Fibroblast of the conjunctiva (primary cell): ENCODE results near the gene OBSCN.
A peak's percentile ranks its signal among the peaks of the same experiment; 100 is the strongest.
"Not testable (repeated sequence)": the region's sequence is repeated elsewhere in the genome, so short reads cannot be mapped to it uniquely, and the experiment has no call there.

Source experiments
- DNase-seq: peaks from one replicate; pipeline ENCODE4 v3.0.0-alpha.2; 2010; ENCODE audit warnings: low read depth

The OBSCN gene

DNA sequence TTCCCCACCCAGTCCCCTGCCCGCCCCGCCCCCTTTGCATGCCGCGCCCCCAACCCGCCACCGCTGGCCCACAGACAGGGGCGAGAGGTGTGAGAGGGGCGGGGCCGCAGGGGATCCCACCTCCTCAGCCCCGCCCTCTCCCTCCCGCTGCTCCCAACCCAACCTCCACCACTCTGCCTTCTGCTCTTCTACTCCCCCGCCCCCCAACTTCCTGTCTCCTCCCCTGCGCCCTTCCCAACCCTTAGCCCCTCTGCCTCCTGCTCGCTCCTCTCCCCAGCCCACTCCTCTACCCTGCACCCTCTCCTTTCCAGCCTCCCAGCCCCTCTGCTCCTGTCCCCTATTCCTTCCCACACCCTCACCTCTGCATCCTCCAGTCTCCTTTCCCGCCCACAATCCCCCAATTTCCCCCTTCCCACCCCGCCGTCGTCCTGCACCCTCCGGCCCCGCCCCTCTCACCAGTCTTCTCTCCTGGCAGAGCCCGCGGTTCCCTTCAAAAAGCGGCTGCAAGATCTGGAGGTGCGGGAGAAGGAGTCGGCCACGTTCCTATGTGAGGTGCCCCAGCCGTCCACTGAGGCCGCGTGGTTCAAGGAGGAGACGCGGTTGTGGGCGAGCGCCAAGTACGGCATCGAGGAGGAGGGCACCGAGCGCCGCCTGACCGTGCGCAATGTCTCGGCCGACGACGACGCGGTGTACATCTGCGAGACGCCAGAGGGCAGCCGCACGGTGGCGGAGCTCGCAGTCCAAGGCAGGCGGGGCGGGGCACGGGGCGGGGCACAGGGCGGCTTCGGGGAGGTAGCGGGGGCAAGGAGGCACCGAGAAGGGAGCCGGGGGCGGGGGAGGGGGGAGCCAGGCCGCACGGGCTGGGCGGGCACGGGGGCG is 5.4 kb downstream of the OBSCN start:
- peak; percentile 17 for DNase-seq

DNA sequence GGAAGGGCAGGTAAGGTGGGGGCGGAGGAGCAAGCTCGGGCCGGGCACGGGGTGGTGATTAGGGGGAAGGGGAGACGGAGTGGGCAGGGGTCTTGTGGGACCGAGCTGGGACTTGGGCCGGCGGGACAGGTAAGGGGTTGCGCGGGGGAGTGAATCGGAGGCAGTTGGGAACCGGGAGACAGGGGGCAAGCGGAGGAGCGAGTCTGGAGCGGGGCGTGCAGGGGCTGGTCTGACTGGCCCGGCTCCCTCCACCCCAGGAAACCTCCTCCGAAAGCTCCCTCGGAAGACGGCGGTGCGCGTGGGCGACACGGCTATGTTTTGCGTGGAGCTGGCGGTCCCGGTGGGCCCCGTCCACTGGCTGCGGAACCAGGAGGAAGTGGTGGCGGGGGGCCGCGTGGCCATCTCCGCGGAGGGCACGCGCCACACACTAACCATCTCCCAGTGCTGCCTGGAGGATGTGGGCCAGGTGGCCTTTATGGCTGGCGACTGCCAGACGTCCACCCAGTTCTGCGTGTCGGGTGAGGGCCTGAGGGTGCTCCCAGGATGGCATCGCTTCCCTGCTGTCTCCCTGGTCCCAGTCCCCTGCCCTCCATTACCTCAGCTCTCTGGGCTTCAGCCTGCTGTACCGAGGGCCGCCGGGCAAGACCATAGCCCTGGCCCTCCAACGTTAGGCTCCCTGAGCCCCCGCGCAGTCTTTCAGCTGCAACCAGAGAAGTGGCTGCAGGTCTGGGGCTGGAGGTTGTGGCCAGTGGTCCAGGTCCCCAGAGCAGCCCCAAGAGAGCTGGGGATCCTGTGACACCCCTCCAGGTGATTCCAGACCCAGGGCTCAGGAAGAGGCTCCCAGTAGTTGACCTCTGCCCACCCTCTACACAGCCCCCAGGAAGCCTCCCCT is 6.3 kb downstream of the OBSCN start:
- no peak for DNase-seq

DNA sequence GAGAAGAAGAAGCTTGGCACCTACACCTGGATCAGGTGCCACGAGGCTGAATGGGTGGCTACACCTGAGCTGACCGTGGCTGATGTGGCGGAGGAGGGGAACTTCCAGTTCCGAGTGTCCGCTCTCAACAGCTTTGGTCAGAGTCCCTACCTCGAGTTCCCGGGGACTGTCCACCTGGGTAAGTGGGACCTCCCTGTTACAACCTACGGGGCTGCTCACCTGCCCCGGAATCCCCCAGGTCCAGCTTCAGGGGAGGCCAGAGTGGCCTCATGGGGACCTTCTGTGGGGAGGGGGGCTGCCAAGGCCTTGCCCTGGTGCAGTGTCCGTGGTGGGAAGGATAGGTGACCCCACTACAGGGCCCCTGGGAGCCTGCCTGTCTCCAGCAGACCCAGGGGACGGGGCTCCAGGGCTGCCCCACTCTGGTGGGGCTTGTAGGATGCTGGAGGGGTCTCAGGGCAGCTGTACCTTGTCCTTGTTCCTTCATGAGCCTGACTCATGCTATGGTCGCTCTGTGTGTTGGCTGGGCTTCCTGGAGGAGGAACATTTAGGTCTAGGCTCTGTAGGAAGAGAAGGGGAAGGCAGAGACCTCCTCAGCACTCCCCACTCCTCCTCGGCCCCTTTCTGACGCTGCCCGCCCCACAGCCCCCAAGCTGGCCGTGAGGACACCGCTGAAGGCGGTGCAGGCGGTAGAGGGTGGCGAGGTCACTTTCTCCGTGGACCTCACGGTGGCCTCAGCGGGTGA is 7.2 kb downstream of the OBSCN start:
- no peak for DNase-seq

DNA sequence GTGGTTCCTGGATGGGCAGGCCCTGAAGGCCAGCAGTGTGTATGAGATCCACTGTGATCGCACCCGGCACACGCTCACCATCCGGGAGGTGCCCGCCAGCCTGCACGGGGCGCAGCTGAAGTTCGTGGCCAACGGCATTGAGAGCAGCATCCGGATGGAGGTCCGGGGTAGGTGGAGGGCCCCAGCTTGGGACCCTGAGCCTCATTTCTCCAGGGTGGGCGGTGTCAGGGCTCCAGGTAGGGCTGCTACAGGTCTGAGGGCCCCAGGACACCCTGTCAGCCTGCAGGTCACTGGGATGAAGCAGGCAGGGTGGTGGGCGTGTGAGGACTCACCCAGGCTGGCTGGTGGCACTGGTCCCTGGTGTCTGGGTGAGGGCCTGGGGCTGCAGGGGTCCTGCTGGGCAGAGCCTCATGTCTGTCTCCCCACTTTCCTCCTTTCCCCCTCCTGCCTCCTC is 7.8 kb downstream of the OBSCN start:
- DNase-seq: no peak

DNA sequence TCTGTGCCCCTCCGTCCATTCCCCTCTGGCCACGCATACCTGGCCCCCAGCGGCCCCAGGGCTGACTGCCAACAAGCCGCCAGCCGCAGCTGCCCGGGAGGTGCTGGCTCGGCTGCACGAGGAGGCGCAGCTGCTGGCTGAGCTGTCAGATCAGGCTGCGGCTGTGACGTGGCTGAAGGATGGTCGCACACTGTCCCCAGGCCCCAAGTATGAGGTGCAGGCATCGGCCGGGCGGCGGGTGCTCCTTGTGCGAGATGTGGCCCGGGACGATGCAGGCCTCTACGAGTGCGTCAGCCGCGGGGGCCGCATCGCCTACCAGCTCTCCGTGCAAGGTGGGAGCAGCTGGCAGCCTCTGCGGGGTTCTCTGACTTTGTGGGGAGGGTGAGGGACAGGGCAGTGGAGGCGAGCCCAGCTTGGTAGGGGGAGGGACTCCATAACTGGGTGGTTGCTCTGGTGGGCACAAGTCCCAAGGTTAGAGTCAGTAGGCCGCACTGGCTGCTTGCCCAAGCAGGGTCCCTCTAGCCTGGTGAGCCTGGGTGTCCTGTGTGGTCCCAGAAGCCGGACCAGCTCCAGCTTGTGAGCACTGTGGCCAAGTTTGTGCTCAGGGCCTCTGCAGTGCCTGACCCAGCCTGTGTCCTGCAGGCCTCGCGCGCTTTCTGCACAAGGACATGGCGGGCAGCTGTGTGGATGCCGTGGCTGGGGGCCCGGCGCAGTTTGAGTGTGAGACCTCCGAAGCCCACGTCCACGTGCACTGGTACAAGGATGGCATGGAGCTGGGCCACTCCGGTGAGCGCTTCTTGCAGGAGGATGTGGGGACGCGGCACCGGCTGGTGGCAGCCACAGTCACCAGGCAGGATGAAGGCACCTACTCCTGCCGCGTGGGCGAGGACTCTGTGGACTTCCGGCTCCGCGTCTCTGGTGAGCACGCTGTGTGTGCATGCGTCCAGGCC is 8.8 kb downstream of the OBSCN start:
- DNase-seq: no peak

DNA sequence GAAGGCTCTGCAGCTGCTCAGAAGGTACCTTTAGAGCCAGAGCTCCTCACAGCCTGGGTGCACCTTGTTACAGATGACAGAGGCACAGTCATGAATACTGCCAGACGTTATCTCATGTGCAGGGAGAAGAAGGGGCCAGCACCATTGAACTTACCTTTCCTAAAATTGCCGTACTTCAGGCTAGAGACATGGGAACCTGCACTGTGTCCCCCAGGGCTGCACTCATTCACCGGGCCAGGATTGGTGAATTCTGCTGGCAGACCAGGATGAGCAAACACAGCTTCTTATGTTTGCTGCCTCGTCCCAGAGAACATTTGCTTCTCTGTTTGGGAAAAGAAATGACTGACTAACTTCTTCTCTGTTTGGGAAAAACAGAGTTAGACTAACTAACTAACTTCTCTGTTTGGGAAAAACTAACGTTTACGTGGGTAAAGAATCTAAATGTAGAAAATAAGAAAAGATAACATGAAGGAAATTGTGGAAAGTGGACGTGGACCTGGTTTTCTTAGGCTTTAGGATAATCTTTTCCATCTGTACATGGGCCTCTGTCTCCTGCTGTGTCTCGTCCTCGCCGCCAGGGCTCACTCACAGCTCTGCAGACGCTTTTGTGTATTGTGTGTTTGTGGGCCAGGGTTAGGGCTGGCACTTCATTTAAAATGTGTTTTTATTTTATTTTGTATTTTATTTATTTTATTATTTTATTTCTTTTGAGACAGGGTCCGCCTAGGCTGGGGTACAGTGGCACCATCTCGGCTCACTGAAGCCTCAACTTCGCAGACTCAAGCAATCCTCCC is 9.9 kb downstream of the OBSCN start:
- no peak for DNase-seq

DNA sequence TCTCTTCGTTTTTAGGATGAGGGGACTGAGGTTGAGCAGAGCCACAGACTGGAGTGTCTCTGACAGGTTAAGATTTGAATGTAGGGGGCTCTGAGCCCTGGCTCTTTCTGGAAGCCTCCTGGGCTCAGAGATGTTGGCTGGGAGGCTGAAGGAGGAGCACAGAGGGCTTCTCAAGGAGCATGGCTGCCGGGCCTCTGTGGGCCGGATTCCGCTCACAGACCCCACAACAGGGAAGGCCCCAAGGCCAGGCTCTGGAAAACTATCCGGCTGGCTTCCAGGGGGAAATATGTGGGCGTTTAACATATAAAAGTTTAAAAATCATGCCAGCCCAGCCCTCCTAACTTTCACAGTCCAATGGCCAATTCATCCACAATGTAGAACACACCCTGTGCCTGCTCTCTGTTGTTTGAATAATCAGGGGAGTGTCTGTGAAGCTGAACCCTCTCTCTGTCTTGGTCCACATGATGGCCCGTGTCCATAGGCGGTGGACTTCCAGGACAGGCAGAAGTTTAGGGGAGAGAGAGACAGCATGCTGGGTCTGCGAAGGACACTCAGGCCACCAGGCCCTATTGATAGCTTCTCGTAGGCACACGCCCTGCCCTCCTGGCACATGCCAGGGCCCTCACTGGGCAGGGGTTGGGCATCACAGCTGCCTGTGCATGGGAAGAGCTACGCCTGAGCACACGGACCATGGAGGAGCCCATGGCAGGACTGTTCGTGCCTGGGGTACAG is 10.8 kb downstream of the OBSCN start:
- no peak for DNase-seq

DNA sequence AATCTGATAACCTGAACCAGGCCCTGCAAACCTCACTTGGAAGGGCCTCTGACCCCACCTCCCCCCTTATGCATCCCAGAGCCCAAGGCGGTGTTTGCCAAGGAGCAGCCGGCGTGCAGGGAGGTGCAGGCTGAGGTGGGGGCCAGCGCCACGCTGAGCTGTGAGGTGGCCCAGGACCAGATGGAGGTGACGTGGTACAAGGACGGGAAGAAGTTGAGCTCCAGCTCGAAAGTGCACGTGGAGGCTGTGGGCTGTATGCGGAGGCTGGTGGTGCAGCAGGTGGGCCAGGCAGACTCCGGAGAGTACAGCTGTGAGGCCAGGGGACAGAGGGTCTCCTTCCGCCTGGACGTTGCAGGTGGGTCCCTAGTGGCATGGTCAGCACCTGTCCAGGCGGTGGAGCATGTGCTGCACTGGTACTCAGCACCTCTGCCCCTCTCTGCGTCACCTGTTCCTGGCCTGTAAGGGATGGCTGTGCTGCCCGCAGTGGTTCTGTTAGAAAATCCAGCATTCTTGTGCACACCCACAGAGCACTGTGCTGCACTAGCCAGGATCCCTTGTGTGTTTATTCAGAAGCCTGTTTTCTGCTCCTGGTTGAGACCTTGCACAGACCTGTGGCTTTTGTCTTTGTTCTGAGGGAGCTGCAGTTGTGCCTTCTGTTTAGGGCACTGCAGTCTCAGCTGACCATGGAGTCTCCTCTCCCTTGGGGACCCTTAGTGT is 11.6 kb downstream of the OBSCN start:
- DNase-seq: no peak

DNA sequence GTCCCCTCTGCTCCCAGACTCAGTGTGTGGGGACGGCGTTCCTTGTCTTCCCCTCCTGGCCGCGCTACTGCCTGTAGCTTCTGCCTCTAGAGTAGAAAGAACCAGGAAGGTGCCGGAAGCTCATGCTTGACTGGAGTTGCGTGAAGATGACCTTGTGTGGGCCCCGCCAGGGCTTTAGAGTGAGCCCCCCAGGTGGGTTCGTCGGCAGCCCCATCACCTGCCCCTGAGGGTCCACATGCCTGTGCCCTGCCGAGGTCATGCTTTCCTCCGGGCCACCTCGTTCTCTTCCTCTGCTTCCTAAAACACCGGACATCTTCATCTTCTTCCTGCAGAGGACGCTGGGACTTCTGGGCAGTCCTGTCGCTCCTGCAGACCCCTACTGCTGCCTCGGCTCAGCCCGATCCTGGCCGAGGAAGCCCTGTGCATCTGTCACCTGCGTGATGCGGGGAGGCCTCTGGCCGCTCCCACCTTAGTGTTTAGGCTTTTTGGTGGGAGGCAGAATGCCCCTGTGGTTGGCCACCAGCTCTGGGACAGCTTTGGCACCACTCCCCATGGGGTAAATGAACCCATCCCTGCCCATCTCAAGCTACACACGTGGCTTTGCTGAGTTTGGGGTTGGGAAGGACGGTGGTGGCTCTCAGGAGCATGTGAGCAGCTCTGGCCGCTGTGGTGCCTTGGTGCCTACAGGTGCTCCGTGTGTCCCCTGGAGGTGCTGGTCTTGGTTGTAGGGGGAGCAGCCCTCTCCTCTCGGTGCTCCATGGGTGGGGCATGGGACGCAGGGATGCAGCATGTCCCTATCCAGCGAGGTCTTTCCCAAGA is 12.3 kb downstream of the OBSCN start:
- no peak for DNase-seq

DNA sequence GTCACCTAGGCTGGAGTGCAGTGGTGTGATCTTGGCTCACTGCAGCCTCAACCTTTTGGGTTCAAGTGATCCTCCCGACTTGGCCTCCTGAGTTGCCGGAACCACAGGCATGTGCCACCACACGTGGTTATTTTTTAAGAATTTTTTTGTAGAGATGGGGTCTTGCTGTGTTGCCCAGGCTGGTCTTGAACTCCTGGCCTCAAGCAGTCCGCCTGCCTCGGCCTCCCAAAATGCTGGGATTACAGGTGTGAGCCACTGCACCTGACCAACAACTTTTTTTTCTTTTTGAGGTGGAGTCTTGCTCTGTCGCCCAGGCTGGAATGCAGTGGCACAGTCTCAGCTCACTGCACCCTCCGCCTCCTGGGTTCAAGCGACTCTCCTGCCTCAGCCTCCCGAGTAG is 13.3 kb downstream of the OBSCN start:
- not testable (repeated sequence) for DNase-seq

DNA sequence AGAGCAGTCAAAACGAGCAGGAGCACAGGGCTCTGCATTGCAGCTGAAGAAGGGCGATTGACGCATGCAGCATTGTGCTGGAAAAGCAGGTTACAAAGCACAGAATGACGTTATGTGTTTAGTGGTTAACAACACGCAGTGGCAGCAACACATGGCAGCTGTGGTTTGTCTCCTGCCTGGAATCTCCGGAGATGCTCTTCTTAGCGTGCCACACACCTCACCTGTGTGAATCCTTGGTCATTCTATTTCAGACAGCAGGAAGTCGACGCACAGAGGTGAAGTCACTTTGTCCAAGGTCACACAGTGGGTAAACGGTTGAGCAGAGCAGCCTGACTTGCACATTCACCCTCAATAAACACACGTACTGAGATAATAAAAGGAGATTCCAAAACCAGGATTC is 14.7 kb downstream of the OBSCN start:
- DNase-seq: no peak

DNA sequence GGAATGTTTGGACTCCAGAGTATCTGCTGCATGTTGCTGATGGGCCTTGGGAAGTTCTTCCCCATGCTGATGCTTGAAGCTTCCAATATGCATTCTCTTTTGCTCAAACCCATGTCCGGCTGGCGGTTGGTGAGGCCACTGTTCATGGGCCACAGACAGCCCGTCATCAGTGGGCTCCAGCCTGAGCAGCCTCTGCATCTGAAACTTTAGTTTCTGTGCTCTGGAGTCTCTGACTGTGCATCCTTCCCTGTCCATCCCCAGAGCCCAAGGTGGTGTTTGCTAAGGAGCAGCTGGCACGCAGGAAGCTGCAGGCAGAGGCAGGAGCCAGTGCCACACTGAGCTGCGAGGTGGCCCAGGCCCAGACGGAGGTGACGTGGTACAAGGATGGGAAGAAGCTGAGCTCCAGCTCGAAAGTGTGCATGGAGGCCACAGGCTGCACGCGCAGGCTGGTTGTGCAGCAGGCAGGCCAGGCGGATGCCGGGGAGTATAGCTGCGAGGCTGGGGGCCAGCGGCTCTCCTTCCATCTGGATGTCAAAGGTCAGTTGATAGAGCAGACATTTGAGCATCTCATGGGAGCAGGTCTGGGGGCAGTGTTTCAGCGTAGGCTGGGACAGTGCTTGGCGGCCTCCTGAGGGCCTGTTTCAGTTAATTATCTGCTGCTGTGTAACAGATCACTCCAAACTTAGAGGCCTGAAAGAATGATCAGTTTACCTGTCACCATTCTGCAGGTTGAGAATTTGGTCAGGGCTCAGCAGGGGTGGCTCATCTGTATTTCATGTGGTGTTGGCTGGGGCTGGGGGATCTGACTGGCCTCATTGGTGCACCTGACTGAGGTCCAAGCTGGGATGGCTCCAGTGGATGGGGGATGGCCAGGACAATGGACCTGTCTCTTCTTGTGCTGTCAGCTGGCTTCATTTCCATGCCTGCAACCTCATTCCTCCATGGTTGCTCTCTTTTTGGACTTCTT is 16.6 kb downstream of the OBSCN start:
- no peak for DNase-seq

DNA sequence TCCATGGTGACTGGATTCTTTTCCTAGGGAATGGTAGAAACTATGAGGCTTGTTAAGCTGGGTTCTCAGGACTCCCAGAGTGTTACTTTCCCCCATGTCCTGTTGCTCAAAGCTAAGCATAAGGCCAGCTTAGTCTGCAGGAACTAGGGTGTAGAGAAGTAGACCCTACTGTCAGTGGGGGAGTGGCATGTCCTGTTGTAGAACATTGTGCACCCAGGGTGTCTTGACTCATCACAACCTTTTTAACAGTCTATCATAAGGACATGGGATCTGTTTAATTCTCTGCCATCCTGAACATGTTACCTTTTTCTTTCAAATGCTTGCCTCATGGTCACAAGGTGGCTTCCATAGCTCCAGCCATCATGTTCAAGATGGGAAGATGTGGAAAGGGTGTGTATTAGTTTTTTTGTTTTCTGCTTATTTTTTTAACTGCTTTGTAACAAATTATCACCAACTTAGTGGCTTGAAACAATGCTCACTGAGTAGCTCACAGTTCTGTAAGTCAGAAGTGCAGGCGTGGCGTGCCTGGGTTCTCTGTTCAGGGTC is 17.4 kb downstream of the OBSCN start:
- no peak for DNase-seq

DNA sequence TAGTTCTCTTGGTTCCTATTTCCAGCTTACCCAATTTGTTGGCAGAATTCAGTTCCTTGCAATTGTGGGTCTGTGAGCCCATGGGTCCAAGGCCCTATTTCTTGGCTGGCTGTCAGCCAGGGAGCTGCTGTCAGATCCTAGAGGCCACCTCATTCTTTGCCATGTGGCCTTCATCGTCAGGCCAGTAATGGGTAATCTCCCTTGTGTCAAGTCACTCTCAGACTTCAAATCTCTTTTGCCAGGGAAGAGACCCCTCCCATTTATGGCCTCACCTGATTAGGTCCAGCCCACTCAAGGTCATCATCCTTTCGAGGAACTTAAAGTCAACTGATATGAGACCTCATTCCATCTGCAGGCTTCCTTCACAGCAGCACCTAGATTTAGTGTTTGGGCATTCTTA is 17.9 kb downstream of the OBSCN start:
- DNase-seq: no peak

DNA sequence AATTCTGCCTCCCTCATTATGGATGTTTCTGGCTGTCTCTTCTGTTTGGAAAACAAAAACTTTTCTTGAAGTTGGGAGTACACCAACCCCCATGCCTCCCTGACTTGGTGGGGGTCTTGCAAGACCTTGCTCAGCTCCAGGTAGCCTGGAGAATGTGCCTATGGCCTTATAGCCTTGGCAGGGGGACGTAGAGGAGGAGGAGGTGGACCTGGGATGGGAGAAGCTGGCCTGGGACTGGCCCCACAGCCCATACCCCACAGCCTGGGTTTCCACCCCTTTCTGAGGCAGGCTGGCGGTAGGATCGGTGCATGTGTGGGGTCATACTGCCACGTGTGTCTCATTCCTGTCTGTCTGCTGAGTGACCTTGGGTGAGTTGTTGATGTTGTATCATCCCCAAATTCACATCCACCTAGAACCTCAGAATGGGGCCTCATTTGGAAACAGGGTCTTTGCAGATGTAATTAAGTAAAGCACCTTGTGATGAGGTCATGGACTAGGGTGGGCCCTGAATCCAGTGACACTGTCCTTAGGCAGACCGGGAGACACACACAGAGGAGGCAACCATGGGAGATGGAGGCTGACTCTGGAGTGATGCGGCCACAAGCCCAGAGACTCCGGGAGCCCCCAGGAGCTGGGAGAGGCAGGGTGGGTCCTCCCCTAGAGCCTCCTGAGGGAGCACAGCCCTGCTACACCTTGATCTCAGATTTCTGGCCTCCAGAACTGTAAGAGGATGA is 18.5 kb downstream of the OBSCN start:
- DNase-seq: no peak
